HG03432 (cell line): ENCODE measurements around the gene PAX2.

Experiments
- ATAC-seq: cut with Tn5 transposase; IDR thresholded peaks from one replicate; pipeline ENCODE4 v1.9.1; 2021; ENCODE audit warnings: mild to moderate bottlenecking, moderate library complexity; ENCODE audit not compliant: unreplicated experiment

Gene PAX2

DNA sequence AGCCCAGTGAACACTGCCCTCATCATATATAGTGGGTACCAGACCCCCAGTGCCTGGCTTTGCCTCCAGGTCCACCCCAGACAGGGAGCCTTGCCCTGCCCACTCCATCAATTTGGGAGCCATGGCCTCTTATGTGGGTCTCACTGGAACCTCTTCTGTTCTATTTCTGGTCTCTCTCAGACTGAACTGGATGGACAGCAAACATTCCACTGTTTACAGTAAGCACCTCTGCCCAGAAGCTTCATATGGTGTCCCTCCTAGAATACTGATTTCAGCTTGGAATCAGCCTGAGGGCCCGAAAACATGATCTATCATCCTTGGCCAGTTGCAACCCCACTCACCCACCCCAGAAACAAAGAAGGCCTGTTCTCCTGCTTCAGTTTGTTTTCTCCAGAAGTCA is 86.4 kb downstream of the PAX2 start:
- ATAC-seq = no peak

DNA sequence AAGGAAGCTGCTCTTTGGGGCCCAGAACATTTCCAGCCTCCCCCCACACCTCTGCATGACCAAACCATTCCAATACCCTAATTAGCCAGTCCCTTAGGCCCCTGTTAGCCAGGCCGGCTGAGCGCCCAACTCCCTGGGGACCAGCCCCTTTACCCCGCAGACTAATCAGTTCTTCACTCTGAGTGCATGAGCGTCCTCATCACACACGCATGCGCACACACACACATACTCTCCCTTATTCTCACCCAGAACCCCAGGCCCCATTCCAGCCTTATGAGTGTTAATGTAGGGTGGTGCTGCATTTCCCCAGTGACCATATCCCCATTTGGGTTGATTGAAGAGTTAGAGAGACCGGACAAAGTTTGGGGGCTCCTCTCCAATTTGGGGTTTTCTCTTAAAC is 90.4 kb downstream of the PAX2 start:
- ATAC-seq = no peak

DNA sequence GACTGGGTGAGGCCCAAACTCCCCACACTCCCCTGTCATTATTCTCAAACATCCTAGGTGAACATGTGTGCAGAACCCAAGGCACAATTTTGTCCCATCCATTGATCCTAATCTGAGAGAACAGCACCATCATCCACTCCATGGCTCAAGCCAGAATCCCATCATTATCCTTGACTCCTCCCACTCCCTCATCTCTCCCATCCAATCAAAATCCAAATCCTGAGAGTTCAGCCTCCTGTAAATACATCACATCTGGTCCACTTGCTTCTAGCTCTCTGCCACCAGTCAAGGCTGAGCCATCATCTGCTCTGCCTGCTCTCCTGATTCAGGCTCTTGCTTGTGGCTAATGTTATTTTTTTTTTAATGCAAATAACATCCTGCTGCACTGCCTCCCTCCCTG is 91.5 kb downstream of the PAX2 start:
- ATAC-seq = no peak

DNA sequence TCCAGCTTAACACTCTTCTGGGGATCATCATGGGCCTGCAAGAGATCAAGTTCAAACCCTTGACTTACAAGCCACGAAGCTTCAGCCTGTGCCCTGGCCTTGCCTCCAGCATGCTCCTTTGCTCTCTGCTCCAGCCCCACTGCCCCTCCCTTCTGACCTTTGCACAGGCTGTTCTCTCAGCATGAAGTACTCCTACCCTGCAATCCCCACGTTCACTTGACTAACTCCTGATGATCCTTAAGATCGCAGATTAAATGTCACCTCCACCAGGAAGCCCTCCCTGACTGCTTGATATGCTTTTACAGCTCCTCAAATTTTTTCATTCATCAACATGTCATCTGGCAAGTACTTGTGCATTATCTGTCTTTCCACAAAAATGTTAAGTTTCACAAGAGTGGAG is 91.9 kb downstream of the PAX2 start:
- ATAC-seq = no peak

DNA sequence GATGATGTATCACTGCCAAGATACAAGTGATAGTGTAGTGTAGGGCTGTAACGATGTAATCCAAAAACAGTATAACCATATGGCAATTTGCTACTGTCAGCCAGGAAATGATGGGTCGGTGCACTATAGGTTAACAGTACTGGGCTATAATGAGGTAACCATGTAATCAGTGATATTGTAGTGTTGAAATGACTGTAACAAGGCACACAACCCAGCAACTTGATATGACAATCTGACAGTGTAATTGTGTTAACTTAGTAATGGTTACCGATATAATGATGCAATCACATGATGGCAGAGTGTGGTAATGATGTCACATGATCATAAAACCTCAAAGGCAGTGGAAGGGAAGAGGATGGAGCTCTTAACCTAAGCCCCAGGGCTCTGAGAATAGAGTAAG is 93.6 kb downstream of the PAX2 start:
- ATAC-seq = no peak

DNA sequence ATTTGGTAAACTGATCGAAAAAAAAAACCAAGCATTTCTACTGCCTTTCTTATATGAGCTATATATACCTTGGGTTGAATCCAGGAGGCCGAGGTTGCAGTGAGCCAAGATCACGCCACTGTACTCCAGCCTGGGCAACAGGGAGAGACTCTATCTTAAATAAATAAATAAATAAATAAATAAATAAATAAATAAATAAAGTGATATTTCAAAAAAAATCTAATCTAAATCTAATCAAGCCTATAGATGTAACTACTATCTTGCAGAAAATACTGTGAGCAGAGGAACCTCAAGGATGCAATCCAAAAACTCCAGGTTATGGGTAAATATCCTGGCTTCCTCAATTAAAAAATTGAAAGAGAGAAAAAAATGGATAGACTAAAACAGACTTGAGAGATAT is 96.1 kb downstream of the PAX2 start:
- no peak for ATAC-seq

DNA sequence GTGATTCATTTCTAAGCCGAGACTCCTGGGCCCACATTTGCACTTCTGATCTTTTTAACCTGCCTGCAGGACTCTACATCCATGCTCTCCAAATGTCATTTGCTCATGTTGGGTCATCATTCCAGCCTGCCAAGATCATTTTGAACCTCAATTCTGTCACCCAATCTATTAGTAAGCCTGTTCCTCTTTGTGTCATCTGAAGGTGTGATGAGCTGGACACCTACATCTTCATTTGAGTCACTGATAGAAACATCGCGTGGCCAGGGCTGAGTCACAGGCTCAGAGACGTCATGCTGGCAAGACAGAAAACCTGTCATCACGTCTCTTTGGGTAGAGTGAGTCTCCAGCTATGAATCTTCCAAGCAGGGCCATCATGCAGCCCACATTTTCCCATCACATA is 102.1 kb downstream of the PAX2 start:
- ATAC-seq = no peak

DNA sequence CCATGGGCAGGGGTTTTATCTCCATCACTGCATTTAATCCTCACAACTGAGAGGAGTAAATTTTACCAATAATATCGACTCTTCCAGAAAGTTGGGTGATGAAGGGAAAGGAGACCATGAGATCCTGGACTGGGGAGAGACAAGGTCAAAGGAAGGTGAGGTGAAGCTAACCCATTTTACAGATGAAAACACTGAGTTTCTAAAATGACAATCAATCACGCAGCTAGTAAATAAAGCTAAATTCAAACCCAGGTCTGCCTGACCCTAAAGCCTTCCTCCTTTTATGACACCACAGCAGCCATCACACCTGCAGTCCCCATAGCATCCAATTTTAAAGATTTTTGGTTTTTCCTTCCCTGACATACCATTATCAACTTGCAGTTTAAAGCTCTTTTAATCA is 103.4 kb downstream of the PAX2 start:
- no peak for ATAC-seq

DNA sequence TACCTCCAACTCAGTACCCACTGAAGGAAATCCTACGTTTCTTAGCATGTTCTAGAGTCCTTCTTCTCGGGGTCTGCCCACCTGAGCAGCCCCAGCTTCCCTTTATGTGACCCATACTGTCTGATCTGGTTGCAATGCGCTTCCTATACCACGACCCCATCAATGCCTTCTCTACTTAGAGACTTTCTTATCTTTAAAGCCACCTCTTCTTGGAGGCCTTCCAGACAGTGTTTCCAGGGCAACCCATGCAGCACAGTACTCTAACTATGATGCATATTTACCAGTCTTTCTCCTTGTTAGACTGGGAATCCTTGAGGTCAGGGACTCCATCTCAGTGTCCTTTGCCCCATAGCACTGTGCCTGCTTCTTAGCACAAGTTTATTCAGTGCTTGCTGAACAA is 112.9 kb downstream of the PAX2 start:
- no peak for ATAC-seq

DNA sequence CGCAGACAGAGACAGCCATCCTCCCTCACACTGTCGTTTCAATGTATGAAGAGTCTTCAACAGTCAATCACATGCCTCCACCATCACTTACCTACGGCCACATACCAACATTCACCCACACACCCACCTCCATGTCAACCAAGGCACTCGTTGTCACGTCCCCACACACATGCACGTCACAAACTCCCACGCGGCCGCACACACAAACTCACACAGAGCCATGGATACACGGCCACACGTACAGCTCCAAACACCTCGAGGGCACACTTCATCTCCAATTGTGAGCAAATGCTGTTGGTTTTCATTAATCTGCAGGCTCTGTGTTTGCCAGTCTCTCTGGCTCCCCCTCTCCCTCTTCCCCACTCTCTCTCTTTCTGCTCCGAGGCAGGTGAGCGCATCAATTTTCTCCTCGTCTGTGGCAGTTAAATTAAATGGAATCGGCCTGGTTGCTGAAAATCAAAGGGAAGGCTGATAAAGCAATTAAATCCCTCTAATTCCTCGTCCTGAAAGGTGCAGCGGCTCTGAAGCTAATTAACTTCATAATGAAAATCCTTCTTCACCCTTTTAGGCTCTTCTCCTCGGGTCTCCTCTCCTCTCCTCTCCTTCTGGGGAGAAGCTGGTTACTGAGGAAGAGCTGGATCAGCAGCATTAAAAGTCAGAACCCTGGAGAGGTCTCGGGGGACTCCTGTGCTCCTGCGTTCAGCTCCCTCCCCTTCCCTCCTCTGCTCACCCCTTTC is 113.5 kb downstream of the PAX2 start:
- no peak for ATAC-seq

DNA sequence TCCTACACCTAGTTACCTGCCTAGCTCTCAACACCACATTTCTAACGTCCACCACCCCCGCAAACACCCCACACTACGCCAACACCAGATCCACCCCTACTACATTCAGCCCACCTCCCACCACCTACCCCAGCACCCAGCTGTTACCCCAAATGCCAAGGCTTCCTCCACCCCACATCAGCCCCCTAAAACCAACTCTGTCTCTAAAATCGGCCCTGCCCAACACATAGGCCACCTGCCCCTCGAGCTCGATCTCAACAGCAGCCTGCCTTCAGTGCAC is 114.0 kb downstream of the PAX2 start:
- ATAC-seq = no peak

DNA sequence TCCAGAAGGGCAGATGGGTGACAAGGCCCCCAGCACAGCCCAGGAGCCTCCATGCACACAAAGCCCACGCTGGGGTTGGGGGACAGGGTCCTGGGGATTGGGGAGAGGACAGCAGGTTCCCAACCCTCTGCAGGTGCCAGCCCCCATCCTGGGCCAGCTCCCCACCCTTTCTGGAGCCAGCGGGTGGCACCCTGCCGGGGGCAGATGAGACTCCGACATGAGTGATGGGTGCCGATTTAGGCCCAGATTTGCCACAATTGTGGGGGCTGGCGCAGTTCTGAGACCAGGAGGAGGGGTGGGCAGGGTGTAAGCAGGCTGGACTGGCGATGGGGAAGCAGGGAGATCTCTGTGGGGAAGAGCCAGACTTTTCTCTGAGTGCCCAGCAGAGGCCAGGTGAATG is 118.1 kb downstream of the PAX2 start:
- ATAC-seq = no peak

DNA sequence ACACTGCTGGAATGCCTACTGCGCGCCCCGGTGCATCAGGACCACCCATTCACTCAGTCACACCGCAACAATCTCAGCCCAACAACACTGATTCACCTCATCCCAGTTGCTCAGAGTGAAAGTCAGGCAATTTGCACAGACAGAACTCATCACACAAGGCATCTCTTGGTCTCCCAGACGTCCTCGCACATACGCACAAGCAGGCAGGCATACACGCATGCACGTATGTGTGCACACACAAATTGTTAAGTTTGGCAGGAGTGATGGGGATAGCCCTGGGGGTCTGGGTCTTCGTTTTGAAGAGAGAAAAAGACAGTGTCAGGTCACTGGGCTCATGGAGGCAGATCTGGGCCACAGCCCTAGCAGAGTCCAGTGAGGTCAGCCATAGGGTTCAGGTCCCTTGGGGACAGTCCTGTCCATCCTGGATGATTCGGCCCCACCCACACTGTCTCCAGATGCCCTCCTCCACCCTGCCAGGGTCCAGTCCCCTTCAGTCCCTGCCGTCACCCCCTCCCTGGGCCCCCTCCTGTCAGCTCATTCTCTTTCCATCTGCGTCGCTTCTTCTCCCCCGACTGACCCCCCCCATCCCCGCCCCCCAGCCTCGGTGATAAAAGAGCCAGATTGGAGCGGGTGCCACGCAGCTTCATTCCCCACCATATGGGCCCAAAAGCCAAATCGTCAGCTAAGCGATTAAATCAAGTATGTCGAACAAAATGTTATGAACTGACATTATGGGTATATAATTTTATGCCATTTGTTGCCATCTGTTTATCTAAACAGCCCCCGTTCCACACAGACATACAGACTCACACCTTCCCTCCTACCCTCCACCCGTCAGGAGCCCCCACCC is 118.9 kb downstream of the PAX2 start:
- no peak for ATAC-seq

DNA sequence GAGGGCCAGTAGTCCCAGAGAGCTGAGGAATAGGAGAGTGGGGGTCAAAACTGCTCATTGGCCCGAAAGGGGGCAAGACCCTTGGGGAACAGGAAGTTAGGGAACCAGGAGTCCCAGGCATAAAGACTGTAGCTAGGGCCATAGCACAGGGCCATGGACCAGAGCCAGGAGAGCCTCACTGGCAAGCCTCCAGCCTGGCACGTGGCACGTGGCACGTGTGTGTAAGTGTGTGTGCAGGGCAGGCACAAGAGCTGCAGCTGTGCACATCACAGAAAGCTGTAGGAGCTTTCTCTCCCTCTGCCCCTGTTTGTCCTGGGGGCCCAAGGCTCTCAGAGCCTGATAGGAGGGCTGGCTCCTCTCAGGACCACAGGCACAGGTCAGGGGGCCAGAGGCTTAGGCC is 119.6 kb downstream of the PAX2 start:
- ATAC-seq = no peak

DNA sequence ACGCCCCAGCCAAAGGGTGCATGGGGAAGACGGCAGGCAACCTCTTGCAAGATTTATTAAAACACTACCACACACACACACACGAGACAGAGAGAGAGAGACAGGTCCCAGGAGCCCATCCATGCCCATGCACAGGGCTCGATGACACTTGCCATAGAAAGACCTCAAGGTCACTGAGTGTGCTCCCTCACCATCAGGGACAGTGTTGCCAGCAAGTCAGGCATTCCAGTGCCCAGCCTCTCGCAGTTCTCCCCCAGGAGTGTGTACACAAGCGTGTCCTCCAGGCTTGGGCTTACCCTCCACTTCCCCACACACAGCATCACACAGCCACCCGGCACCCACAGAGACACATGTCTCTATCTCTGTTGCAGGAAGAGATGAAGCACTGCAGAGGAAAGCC is 120.6 kb downstream of the PAX2 start:
- no peak for ATAC-seq

DNA sequence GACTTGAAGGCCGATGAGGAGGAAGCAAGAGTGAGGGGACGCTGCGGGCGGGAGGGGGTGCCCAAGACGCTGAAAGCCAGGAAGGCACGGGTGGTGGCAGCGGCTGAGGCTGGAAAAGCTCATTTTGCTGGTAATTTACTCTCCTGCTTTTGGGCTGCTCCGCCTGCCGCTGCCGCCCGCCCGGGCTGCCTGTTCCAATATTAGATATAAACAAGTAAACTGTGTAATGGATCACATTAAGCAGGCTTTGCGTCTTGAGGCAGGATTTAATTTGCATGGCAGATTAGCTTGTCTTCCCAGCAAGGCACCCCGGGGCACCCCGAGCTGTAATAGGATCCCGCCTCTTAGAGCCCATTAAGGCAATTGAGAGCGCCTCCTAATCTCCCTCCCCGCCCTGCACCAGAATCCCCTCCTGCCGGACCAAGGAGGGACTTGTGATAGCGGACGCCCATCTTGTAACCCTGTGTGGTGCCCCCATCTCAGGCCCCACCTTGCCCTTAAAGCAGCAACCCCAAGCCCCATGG is 121.3 kb downstream of the PAX2 start:
- ATAC-seq = no peak

DNA sequence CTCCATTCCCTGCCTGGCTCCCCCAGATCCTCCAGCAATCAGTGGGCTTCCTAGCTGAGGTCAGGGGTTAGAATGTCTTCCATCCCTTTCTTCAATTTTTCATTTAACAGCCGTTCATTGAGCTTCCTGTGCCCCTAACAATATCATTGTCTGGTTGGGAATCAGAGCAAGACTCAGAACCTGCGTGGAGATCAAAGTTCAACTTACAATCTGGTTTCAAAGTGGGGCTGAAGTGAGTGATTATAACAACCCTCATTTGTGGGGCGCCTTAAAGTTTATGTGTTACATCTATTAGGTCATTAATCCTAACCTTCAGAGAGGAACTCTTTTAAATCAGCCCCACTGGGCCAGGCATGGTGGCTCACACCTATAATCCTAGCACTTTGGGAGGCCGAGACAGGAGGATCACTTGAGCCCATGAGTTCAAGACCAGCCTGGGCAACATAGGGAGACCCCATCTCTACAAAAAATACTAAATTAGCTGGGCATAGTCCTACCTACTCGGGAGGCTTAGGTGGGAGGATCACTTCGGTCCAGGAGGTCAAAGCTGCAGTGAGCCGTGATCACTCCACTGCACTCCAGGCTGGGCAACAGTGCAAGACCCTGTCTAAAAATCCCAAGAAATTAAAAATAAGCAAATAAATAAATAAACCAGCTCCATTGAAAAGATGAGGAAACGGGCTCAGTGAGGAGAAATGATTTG is 122.0 kb downstream of the PAX2 start:
- no peak for ATAC-seq

DNA sequence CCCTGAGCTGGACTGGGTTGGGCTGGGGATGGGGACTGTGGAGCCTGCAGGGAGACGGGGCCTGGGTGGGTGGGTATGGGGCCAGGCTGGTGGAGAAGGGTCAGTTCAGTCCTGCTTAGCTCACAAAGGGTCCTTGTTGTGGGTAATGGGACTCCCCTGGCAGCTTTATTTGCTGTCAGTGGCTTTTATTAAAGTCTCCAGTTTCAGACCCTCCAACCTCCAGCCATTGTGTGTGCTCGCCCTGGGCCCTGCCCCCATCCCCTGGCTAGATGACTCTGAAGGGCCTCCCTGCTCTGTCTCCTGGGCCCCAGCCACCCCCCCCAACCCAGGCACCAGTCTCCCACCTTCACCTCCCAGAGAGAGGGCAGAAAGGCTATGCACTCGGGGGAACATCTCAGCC is 123.0 kb downstream of the PAX2 start:
- no peak for ATAC-seq

DNA sequence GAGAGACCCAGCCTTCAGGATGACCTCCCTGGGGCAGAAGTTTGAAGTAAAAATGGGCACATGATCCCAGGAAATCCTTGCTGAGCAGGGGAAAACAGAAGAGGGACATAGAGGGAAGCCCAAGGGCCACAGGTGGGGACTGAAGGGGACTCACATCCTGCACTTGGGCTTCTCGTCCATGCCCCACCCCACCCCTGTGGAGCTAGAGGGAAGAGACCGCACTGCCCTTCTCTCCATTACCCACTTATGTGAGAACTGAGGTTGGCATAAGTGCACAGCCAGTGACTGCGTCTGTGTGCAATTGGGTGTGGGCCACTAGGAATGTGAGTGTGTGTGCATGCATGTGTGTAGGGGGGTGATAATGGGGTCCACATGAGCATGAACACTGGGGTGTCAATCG is 124.0 kb downstream of the PAX2 start:
- no peak for ATAC-seq

DNA sequence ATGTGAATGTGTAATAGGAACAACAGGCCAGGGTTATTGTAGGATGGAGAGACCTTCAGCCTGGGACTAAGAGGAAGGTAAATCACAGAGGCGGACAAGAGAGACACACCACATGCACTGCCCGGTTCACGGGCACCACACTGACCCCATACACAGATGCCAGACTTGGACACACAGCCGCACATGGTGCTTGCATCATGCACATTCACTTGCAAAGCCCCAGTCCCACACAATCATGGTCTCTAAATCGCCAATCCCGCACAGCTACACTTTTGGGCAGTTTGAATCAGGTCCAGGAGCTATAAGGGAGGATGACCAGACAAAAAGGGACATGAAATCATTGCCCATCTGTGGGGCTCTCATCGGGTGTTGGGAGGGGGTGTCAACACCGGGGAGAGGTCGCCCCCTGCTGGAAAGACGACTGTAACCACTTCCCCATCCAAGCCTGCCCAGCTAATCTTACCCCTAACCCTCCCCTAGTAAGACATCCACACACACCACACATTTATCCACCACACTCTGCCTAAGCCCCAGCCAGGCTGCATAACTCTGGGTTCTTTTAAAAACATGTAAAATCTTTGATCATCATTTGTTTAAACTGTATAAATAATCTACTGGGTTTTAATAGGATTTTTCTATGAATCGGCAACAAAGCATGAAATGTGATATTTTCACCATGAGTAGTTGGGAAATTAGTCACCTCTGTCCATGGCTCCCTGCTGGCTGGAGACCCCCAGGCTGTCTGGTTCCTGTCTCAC is 126.8 kb downstream of the PAX2 start:
- no peak for ATAC-seq

DNA sequence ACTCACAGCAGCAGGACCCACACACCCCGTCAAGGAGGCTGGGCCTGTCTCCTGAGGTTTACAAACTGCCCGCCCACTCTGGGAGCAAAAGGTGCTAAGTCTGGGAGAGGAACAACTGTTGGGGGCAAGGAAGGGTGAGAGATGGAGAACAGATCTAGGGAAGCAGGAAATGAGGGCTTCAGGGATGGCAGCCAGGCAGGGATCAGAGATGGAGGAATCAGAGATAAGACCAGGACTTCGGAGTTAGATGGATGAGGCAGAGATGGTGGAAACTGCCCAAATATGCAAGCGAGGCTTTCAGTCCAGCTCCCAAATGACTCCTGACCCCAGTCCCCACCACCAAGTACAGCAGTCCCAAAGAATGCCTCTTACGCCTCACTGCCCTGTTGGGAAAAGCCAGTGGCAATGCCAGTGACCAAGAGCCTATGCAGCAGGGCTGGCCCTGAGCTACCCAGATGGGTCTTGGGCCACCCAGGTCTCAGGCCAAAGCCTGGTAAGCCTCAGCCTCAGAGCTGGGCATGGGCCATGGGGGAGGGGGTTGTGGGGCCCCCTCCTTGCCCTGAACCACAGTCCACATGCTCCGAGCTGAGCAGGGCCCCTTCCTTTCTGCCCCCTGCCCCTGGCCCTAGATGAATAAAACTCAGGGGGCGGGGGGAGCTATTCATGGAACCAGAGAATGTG is 127.9 kb downstream of the PAX2 start:
- no peak for ATAC-seq
